GM06990 (cell line): Measurements from ENCODE around the gene DNMT1.

Source experiments
- DNase-seq: peaks from one replicate; pipeline ENCODE4 v3.0.0-alpha.2; 2011; ENCODE audit not compliant: insufficient read length; ENCODE audit errors: extremely low read depth
- H3K27me3 ChIP-seq: replicated peaks from 2 replicates; pipeline ENCODE4 v1.6.0; 2011; ENCODE audit warnings: low read length; ENCODE audit not compliant: control insufficient read depth, insufficient read depth
- H3K36me3 ChIP-seq: 2 replicates; pipeline ENCODE4 v1.5.1; 2011; ENCODE audit warnings: low read length; ENCODE audit not compliant: control insufficient read depth, insufficient read depth
- H3K4me3 ChIP-seq: replicated peaks from 2 replicates; pipeline ENCODE4 v1.5.1; 2011; ENCODE audit warnings: low read depth, mild to moderate bottlenecking, control low read depth, low read length
- TF ChIP-seq, protein P1 (sequence below): IDR thresholded peaks from 2 replicates; pipeline ENCODE4 v1.5.1; 2011; ENCODE audit warnings: low read length, control low read depth, mild to moderate bottlenecking, inconsistent platforms; ENCODE audit not compliant: insufficient read depth, poor library complexity, severe bottlenecking

Gene DNMT1

GRCh38 chr19:10096615-10096963 lies 98.2 kb downstream of the DNMT1 start:
- DNase-seq: no peak
- Histone ChIP-seq H3K36me3 (peaks cover 16% of the 10 kb centered on the region), H3K4me3 (peak overlapping the region; percentile 47), H3K27me3 (no peaks in the 10 kb centered on the region)
- TF ChIP-seq, protein P1, sequence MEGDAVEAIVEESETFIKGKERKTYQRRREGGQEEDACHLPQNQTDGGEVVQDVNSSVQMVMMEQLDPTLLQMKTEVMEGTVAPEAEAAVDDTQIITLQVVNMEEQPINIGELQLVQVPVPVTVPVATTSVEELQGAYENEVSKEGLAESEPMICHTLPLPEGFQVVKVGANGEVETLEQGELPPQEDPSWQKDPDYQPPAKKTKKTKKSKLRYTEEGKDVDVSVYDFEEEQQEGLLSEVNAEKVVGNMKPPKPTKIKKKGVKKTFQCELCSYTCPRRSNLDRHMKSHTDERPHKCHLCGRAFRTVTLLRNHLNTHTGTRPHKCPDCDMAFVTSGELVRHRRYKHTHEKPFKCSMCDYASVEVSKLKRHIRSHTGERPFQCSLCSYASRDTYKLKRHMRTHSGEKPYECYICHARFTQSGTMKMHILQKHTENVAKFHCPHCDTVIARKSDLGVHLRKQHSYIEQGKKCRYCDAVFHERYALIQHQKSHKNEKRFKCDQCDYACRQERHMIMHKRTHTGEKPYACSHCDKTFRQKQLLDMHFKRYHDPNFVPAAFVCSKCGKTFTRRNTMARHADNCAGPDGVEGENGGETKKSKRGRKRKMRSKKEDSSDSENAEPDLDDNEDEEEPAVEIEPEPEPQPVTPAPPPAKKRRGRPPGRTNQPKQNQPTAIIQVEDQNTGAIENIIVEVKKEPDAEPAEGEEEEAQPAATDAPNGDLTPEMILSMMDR: no peak

GRCh38 chr19:10095948-10096614 lies 98.7 kb downstream of the DNMT1 start:
- TF ChIP-seq, protein P1: no peak
- Histone ChIP-seq H3K4me3 (peak overlapping the region; percentile 47), H3K36me3 (peaks cover 19% of the 10 kb centered on the region), H3K27me3 (no peaks in the 10 kb centered on the region)
- DNase-seq: peak; percentile 97

- TF ChIP-seq, protein P1: no peak
- DNase-seq: no peak
- Histone ChIP-seq H3K36me3 (peaks cover 20% of the 10 kb centered on the region), H3K27me3 (no peaks in the 10 kb centered on the region), H3K4me3 (peak overlapping the region; percentile 10; the same call in 1 of the 2 replicates)
These were observed 99.2 kb downstream of the DNMT1 start for GRCh38 chr19:10095622-10095947.

GRCh38 chr19:10093295-10094186 lies 101.2 kb downstream of the DNMT1 start:
- TF ChIP-seq, protein P1: no peak
- peaks cover 31% of the 10 kb centered on the region for H3K36me3 ChIP-seq
- no peak for DNase-seq

GRCh38 chr19:10092648-10093294 lies 102.0 kb downstream of the DNMT1 start:
- no peaks in the 10 kb centered on the region for H3K27me3 ChIP-seq
- peaks cover 31% of the 10 kb centered on the region for H3K36me3 ChIP-seq
- H3K4me3 ChIP-seq: no peak overlapping the region
- TF ChIP-seq, protein P1: no peak
- DNase-seq: no peak

More at GRCh38 chr19:10093295-10094186, 101.2 kb downstream of the DNMT1 start:
- no peaks in the 10 kb centered on the region for H3K27me3 ChIP-seq
- H3K4me3 ChIP-seq: no peak overlapping the region
